Hematopoietic multipotent progenitor cell treated with erythropoietin and hydrocortisone succinate and interleukin-3 and kit ligand, for 4 days (in vitro differentiated cells): Measurements from ENCODE around the gene TTC7B.
"Not testable (repeated sequence)": the region's sequence is repeated elsewhere in the genome, so short reads cannot be mapped to it uniquely, and the experiment has no call there.

Source experiments
- DNase-seq: peaks from one replicate; pipeline ENCODE4 v3.0.0-alpha.2; 2015

Gene TTC7B

DNA sequence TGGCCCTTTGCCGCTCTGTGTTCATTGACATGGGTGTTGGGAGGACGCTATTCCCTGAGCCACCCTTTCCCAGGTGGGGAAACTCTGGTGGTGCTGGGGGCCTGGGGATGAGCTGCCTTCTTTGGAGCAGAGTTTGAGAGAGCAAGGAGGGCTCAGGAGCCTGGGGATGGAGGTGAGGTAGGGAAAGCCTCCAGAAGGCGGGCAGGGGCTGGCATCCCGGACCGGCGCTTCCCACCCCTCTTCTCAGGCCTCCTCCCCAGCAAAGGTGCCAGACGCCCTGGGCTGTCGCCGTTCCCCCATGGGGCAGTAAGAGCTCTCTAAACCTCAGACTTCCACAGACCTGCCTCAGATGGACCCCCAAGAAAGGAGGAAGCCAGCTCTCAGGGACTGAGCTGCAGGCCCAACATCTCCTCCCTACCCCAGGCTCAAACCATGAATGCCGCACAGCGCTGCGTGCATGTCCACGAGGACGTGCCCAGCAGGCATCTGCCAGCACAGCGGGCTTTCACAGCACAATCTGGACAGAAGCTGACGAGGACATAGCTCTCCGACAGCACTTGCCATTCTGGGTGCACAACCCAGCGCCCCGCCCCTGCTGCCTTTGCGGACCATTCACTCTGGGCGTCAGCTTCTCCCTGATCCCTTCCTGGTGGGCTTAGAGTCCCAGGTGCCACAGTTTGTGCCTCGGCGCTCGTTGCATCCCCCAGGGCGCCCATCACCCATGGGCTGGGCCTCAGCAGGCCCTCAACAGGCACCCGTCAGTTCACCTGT lies 14.9 kb upstream of the TTC7B start:
- DNase-seq: no peak

DNA sequence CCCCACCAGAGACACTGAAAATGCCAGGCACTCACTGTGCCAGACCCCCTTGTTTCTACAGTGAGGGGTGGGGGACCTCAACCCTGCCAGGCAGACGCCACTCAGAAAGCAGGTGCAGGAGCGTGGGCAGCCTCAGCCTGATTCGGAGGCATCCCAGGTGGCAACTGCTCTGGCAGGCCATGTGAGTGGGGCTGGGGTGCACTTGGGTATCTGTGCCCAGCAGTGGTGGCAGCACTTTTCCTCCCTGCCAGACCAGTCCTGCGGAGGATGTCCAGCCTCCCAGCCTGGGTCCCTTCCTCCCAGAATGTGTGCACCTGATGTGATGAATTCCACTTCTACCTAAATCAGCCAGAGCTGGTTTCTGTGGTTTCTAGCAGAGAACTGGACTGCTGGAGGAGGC lies 13.4 kb upstream of the TTC7B start:
- DNase-seq: no peak

DNA sequence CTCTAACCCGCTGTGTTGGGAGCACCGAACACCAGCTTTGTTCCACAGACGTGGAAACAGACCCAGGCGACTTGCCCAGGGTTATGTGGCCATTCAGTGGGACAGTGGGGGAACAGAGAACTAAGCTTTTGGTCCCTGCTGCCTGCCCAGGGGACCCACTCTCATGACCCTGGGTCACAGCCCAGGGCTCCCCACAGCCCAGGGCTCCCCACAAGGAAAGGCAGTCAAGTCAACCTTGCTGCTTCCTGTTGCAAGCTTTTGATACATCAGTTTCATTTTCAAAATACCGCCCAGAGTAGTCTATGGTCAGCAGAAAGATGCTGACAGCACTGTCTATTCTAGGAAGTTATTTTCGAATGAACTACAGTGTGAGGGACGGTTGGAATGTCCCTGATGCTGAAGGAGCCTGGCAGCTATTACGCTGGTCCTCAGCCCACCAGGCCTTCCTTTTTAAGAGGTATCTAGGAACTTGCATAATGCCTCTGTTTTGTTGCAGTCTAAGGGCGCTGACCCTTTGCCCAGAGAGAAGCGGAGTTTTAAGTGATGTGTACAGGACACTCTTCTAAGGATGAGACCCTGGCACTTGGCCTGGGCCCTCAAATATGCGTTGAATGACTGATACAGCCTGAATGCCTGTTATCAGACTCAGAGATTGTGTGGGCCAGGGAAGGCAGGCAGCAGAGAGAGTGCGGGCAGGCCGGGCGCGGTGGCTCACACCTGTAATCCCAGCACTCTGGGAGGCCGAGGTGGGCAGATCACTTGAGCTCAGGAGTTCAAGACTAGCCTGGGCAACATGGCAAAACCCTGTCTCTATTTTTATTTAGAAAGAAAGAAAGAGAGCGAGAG lies 12.6 kb upstream of the TTC7B start:
- DNase-seq: peak; percentile 50

- peak; percentile 97 for DNase-seq
Observed at GRCh38 chr14:90827919-90828610, 11.8 kb upstream of the TTC7B start.

DNA sequence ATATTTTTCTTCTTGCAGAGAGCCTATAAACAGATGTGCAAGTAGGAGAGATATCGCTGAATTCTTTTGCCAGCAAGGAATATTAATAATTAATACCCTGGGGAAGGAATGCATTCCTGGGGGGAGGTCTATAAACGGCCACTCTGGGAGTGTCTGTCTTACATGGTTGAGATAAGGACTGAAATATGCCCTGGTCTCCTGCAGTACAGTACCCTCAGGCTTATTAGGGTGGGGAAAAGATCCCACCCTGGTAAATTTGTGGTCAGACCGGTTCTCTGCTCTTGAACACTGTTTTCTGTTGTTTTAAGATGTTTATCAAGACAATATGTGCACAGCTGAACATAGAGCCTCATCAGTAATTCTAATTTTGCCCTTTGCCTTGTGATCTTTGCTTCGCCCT lies 7.3 kb upstream of the TTC7B start:
- DNase-seq: not testable (repeated sequence)

GRCh38 chr14:90820958-90821357 lies 4.7 kb upstream of the TTC7B start:
- DNase-seq: peak; percentile 85

GRCh38 chr14:90819734-90820393 lies 3.6 kb upstream of the TTC7B start:
- no peak for DNase-seq

DNA sequence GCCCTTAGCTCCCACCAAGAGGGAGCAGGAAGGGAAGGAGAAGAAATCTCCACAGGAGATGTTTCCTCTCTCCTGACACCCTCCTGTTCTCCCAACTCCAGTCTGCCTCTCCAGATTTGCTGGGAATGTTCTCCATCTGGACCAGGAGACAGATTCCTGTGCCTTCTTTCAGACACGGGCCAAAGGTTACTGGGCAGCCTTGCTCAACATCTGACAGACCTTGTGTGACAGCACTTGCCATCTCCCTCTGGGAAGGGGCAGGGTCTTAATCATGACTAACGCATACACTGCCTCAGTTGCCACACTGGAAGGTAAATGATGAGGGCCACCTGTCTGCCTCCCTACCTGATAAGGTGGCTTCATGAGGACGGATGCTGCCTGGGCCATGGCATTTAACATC lies 2.5 kb upstream of the TTC7B start:
- DNase-seq: no peak

GRCh38 chr14:90816681-90817436 lies 629 bp upstream of the TTC7B start:
- DNase-seq: no peak

DNA sequence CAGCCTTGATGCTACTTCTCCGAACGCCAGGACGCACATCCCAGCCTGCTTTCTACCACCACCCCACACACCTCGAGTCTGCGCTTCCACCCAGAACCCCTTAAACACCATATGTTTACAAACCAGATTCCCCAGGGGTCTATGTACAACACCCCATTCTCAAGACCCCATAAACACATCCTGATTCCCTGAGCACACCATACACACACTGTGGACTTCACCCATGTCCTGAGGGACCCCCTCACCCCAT lies 733 bp downstream of the TTC7B start:
- no peak for DNase-seq

- no peak for DNase-seq
Observed at GRCh38 chr14:90814806-90815571, 1.2 kb downstream of the TTC7B start.

GRCh38 chr14:90813442-90813841 lies 2.8 kb downstream of the TTC7B start:
- peak; percentile 49 for DNase-seq

DNA sequence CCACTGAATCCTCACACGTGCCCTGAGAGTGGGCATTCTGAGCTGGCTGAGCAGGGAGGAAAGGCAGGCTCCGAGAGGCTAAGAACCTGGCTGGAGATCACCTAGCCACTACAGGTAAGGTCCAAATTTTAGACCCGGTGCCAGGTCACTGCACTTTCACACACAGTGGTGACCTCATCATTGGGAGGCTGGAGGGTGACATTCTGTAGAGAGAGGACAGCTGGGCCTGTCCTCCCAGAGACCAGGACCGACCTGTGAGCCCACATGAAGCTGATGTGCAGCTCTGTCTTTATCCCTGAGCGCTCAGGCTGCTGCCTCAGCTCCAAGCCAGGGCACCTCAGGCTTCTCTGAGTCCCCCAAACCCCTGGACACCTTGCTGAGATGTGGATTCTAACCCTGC lies 4.1 kb downstream of the TTC7B start:
- no peak for DNase-seq

GRCh38 chr14:90811641-90812040 lies 4.6 kb downstream of the TTC7B start:
- DNase-seq: no peak

DNA sequence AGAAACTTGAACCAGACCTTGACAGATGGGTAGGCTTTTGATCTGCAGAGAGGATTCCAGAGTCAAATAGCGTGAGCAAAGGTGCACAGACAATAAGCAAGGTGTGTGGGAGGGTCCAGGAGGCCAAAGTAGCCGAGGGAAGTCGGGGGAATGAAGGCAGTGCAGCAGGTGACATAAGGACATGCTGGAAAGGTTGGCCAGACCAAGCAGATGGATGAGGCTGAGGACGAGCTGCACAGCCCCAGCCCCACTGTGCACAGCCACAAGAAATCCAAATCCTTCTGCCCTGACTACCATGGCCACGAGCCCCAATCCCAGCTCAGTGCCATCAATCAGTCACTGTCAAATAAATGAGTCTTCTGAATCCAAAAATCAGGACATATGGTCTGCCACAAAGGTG lies 5.4 kb downstream of the TTC7B start:
- no peak for DNase-seq

DNA sequence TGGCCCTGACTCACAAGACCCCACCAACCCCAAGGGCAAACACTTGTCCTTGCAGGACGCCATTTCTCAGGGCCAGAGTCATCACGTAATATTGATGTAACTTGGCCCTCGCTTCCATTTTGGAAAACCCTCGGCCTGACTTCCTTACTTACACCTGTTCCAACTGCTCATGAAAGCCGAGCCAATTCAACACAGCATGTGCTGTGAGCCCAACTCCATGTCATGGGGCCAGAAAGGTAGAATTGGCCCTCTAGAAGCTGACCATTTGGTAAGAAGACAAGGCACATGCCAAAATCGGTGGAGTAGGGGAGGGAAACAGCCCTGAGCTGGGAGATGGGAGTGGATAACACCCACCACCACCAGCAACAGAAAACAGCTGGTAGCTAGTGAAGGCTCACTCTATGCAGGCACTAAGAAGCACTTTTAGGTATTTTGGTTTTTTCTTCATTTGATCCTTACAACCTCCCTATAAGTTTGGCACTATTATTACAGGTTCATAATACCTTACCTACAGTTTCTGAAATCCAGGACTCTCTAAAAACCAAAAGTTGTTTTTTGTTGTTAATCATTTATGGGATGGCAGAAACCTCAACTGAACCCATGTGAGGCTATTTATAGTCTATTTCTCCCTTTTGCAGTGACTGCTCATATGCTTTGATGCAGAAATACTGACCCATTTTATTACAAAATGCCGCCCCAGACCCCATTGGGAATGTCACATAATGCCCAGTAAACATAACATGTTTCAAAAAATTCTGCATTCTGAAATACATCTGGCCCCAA lies 6.5 kb downstream of the TTC7B start:
- no peak for DNase-seq

GRCh38 chr14:90808759-90809529 lies 7.3 kb downstream of the TTC7B start:
- no peak for DNase-seq

DNA sequence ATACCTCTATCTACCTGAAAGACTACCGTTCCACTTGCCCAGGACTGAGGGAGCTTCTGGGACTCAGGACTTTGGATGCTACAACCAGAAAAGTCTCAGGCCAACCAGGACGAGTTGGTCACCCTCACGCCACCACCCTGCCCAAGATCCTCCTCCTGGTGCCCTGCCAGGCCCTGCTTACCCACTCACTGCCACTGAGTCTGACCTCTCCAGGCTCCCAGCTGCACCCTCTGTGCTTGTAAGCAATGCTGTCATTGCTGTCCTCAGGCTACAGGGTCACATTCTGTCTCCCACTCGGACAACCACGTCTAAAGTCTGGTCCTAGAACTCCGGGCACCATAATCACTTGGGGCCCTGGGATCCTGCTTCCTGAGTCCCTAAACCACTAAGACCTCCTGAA lies 9.2 kb downstream of the TTC7B start:
- DNase-seq: no peak

DNA sequence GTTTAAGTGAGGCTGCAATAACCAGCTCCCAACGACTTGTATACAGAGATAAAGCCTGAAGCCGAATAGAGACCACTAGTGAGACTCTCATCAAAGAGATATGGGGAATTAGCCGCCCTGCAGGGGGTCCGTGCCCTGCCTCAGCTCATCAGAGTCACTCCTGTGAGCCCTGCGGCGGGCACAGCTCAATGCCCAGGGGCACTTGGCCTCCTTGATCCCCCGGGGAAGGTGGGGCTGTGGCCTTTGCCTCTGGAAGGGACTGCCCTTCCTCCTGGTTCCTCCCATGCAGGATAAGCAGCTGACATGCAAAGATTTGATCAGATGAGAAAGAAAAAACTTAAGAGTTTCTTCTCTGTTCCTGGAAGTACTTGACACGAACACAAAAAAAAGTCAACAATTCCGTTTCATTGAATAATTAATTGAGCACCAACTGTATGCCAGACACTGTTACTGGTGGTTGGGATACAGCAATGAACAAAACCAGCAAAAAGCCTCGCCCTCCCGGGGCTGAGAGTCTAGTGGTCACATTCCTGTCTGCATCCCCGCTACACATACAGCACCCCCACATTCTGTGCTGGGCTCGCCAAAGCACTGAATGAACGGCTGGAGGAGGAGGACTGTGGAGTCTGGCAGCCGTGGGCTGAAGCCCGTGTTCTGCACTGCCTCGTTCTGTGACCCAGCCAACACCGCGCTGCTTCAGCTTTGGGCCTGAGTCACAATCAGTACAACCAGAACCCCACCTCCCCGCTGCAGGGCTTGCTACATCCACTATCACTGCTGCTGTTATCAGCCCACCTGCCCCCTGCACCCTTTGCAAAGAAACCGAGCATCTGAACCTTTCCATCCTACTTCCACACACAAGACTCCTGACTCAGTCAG lies 10.3 kb downstream of the TTC7B start:
- peak; percentile 69 for DNase-seq
